GM18511 (cell line): ENCODE measurements around the gene PRAMEF11.

Experiments
- ATAC-seq: cut with Tn5 transposase; IDR thresholded peaks from one replicate; pipeline ENCODE4 v1.9.1; 2021; ENCODE audit warnings: mild to moderate bottlenecking, moderate library complexity; ENCODE audit not compliant: unreplicated experiment

Gene PRAMEF11

DNA sequence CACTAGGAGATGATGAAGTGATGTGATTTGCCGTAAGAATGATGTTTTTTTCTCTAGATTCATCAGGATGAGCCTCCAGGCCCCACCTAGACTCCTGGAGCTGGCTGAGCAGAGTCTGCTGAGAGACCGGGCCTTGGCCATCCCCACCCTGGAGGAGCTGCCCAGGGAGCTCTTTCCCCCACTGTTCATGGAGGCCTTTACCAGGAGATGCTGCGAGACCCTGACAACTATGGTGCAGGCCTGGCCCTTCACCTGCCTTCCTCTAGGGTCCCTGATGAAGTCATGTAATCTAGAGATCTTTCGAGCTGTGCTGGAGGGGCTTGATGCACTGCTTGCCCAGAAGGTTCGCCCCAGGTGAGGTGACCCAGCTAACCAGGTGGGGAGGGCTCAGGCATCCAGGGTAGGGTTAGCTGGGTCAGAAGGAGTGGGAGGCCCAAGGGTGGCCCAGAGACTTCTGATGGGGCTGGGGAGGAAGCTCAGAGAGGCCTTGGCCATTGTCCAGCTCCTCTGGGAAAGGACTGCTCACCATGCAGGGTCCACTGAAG, 56.3 kb downstream of the PRAMEF11 start:
- ATAC-seq: no peak
